Measurements from ENCODE around the gene HILPDA.

- TF ChIP-seq, protein P1, sequence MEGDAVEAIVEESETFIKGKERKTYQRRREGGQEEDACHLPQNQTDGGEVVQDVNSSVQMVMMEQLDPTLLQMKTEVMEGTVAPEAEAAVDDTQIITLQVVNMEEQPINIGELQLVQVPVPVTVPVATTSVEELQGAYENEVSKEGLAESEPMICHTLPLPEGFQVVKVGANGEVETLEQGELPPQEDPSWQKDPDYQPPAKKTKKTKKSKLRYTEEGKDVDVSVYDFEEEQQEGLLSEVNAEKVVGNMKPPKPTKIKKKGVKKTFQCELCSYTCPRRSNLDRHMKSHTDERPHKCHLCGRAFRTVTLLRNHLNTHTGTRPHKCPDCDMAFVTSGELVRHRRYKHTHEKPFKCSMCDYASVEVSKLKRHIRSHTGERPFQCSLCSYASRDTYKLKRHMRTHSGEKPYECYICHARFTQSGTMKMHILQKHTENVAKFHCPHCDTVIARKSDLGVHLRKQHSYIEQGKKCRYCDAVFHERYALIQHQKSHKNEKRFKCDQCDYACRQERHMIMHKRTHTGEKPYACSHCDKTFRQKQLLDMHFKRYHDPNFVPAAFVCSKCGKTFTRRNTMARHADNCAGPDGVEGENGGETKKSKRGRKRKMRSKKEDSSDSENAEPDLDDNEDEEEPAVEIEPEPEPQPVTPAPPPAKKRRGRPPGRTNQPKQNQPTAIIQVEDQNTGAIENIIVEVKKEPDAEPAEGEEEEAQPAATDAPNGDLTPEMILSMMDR (IDR thresholded peaks at IDR 0.05; ENCODE audit: low read depth, low read length, poor library complexity, severe bottlenecking), result no peak
- no peak for TF ChIP-seq EZH2phosphoT487 (IDR thresholded peaks at IDR 0.05; ENCODE audit: borderline replicate concordance, low read length)
These were observed 13.3 kb upstream of the HILPDA start for GRCh38 chr7:128442356-128442755.
